ENCODE measurements around the gene TTLL8. TPM values are rescaled to one million over a fixed set of nuclear protein-coding genes. Genes with fewer than 3 reads are reported as not detected.

Gene TTLL8
- total RNA-seq, 1 experiment from 2014 or later = not detected

DNA sequence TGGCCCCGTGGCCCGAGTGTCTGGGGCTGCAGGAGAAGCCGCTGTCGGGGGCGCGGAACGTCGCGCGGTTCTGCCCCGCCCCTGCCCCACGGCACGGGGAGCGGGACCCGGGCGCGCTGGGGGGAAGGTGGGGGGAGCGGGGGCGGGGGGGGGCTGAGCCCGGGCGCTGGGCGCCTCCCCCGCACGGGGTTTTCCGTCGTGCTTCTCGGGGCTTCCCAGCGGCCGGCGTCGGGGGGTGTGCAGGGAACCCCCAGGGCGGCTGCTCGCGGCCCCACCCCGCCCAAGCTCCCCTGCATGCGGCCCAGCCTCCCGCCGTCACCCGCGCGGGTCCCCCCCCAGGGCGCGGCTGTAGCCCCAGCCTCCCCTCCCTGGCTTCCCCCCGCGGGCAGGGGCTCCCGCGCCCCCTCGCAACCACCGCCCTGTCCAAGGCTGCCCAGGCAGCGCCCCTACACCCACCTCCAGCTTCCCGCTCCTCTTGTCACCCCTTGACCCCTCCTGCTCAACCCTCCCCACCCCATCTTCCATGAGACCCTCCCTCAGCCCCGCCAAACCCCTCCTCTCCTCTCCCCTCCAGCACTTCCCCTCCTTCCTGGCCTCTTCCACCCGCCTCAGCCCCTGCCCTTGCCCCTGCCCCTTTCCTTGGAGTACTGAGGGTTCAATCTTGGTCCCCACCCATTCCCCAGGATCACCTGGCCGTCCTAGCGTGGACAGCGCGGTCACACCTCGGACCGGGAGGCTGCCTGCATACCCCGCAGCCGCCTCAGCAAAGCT is 47.2 kb downstream of the TTLL8 start:
- TF ChIP-seq, protein P1, sequence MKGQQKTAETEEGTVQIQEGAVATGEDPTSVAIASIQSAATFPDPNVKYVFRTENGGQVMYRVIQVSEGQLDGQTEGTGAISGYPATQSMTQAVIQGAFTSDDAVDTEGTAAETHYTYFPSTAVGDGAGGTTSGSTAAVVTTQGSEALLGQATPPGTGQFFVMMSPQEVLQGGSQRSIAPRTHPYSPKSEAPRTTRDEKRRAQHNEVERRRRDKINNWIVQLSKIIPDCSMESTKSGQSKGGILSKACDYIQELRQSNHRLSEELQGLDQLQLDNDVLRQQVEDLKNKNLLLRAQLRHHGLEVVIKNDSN (CRISPR knock-in tag; IDR thresholded peaks at IDR 0.05) = no peak
- no peak for TF ChIP-seq ZNF138 (CRISPR knock-in tag; conservative IDR thresholded peaks at IDR 0.05)
- TF ChIP-seq MXD4 (CRISPR knock-in tag; IDR thresholded peaks at IDR 0.05; ENCODE audit: borderline replicate concordance) = no peak
- TF ChIP-seq, protein P2, sequence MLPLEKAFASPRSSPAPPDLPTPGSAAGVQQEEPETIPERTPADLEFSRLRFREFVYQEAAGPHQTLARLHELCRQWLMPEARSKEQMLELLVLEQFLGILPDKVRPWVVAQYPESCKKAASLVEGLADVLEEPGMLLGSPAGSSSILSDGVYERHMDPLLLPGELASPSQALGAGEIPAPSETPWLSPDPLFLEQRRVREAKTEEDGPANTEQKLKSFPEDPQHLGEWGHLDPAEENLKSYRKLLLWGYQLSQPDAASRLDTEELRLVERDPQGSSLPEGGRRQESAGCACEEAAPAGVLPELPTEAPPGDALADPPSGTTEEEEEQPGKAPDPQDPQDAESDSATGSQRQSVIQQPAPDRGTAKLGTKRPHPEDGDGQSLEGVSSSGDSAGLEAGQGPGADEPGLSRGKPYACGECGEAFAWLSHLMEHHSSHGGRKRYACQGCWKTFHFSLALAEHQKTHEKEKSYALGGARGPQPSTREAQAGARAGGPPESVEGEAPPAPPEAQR (CRISPR knock-in tag; IDR thresholded peaks at IDR 0.05) = no peak
- TF ChIP-seq, protein P3, sequence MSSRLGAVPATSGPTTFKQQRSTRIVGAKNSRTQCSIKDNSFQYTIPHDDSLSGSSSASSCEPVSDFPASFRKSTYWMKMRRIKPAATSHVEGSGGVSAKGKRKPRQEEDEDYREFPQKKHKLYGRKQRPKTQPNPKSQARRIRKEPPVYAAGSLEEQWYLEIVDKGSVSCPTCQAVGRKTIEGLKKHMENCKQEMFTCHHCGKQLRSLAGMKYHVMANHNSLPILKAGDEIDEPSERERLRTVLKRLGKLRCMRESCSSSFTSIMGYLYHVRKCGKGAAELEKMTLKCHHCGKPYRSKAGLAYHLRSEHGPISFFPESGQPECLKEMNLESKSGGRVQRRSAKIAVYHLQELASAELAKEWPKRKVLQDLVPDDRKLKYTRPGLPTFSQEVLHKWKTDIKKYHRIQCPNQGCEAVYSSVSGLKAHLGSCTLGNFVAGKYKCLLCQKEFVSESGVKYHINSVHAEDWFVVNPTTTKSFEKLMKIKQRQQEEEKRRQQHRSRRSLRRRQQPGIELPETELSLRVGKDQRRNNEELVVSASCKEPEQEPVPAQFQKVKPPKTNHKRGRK (CRISPR knock-in tag; IDR thresholded peaks at IDR 0.05; ENCODE audit: borderline replicate concordance) = no peak
- no peak for TF ChIP-seq RELA (CRISPR knock-in tag; IDR thresholded peaks at IDR 0.05; ENCODE audit: borderline replicate concordance)
- TF ChIP-seq, protein P4, sequence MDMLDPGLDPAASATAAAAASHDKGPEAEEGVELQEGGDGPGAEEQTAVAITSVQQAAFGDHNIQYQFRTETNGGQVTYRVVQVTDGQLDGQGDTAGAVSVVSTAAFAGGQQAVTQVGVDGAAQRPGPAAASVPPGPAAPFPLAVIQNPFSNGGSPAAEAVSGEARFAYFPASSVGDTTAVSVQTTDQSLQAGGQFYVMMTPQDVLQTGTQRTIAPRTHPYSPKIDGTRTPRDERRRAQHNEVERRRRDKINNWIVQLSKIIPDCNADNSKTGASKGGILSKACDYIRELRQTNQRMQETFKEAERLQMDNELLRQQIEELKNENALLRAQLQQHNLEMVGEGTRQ (CRISPR knock-in tag; IDR thresholded peaks at IDR 0.05) = no peak
- TF ChIP-seq, protein P5, sequence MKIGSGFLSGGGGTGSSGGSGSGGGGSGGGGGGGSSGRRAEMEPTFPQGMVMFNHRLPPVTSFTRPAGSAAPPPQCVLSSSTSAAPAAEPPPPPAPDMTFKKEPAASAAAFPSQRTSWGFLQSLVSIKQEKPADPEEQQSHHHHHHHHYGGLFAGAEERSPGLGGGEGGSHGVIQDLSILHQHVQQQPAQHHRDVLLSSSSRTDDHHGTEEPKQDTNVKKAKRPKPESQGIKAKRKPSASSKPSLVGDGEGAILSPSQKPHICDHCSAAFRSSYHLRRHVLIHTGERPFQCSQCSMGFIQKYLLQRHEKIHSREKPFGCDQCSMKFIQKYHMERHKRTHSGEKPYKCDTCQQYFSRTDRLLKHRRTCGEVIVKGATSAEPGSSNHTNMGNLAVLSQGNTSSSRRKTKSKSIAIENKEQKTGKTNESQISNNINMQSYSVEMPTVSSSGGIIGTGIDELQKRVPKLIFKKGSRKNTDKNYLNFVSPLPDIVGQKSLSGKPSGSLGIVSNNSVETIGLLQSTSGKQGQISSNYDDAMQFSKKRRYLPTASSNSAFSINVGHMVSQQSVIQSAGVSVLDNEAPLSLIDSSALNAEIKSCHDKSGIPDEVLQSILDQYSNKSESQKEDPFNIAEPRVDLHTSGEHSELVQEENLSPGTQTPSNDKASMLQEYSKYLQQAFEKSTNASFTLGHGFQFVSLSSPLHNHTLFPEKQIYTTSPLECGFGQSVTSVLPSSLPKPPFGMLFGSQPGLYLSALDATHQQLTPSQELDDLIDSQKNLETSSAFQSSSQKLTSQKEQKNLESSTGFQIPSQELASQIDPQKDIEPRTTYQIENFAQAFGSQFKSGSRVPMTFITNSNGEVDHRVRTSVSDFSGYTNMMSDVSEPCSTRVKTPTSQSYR (CRISPR knock-in tag; IDR thresholded peaks at IDR 0.05) = no peak
- TF ChIP-seq TCF7 (CRISPR knock-in tag; IDR thresholded peaks at IDR 0.05; ENCODE audit: low read depth) = no peak
- no peak for TF ChIP-seq PRRX2 (CRISPR knock-in tag; IDR thresholded peaks at IDR 0.05)
- no peak for TF ChIP-seq CREB1 (CRISPR knock-in tag; IDR thresholded peaks at IDR 0.05)
- TF ChIP-seq ETV6 (CRISPR knock-in tag; IDR thresholded peaks at IDR 0.05) = no peak
- ChIA-PET CTCF (interaction anchor here (0.8 to 4.1 kb wide), 3 partner anchors 16 to 19 kb away, joined by 3 to 25 read pairs (median 15); no protein-coding TSS in a partner anchor), POLR2A (no interaction called here)
- DNase-seq (ENCODE audit: low spot score) (no peak), ATAC-seq (no peak)
- Mint-ChIP-seq H3K9me3 (no peaks in the 10 kb centered on the region), H3K4me3 (peak overlapping the region; percentile 65), H3K36me3 (no peaks in the 10 kb centered on the region), H3K27me3 (ENCODE audit: low read depth) (peaks cover 44% of the 10 kb centered on the region), H3K4me1 (peaks cover 16% of the 10 kb centered on the region), H3K27ac (no peak overlapping the region)

DNA sequence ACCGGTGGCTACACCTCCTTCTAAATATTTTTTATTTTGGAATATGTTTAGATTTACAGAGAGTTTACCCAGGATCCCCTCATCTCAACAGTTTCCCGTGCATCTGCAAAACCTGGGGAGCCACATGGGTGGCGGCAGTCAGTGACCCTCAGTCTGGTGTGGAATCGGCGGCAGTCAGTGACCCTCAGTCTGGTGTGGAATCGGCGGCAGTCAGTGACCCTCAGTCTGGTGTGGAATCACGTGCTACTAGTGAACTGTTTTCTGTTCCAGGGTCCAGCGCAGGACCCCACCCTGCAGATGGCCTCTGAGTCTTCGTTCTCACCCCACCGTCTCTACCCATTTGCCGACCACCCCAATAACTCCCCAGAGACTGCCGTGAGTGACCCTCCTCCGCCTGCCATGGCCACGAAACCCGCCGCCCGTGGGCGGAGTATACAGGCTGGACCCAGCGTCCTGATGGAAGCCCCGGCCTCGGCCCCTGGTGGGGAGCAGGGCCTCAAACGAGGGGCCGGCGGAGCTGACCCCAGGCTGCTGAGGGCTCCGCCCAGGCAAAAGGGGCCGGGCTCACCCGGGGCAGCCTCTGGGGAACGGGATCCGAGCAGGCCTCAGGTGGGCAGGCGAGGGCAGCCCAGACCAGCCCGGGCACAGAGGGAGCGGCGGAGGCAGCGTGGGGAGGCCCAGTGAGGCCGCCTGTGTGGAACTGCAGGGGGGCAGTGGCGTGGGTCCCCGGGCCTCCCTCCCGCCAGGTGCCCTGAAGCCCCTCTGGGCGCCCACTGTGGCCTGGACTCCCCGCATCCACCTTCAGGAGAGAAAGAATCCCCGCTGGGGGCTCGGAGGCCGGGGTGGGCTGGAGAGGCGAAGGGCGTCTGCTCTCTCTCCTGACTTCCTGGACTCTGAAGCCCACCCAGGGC is 48.1 kb downstream of the TTLL8 start:
- ChIA-PET POLR2A (no interaction called here), CTCF (interaction anchor here (0.7 to 4.1 kb wide), 4 partner anchors 17 to 20 kb away, joined by 3 to 25 read pairs (median 10); no protein-coding TSS in a partner anchor)
- no peak for ATAC-seq
- Mint-ChIP-seq H3K27me3 (ENCODE audit: low read depth) (peaks cover 38% of the 10 kb centered on the region), H3K9me3 (no peaks in the 10 kb centered on the region), H3K4me3 (no peak overlapping the region), H3K36me3 (no peaks in the 10 kb centered on the region), H3K4me1 (peaks cover 16% of the 10 kb centered on the region), H3K27ac (no peak overlapping the region)
- no peak for TF ChIP-seq ESRRA (CRISPR knock-in tag; IDR thresholded peaks at IDR 0.05; ENCODE audit: borderline replicate concordance)
- TF ChIP-seq, protein P6, sequence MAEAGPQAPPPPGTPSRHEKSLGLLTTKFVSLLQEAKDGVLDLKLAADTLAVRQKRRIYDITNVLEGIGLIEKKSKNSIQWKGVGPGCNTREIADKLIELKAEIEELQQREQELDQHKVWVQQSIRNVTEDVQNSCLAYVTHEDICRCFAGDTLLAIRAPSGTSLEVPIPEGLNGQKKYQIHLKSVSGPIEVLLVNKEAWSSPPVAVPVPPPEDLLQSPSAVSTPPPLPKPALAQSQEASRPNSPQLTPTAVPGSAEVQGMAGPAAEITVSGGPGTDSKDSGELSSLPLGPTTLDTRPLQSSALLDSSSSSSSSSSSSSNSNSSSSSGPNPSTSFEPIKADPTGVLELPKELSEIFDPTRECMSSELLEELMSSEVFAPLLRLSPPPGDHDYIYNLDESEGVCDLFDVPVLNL (CRISPR knock-in tag; IDR thresholded peaks at IDR 0.05; ENCODE audit: borderline replicate concordance, low read depth) = no peak
- TF ChIP-seq, protein P7, sequence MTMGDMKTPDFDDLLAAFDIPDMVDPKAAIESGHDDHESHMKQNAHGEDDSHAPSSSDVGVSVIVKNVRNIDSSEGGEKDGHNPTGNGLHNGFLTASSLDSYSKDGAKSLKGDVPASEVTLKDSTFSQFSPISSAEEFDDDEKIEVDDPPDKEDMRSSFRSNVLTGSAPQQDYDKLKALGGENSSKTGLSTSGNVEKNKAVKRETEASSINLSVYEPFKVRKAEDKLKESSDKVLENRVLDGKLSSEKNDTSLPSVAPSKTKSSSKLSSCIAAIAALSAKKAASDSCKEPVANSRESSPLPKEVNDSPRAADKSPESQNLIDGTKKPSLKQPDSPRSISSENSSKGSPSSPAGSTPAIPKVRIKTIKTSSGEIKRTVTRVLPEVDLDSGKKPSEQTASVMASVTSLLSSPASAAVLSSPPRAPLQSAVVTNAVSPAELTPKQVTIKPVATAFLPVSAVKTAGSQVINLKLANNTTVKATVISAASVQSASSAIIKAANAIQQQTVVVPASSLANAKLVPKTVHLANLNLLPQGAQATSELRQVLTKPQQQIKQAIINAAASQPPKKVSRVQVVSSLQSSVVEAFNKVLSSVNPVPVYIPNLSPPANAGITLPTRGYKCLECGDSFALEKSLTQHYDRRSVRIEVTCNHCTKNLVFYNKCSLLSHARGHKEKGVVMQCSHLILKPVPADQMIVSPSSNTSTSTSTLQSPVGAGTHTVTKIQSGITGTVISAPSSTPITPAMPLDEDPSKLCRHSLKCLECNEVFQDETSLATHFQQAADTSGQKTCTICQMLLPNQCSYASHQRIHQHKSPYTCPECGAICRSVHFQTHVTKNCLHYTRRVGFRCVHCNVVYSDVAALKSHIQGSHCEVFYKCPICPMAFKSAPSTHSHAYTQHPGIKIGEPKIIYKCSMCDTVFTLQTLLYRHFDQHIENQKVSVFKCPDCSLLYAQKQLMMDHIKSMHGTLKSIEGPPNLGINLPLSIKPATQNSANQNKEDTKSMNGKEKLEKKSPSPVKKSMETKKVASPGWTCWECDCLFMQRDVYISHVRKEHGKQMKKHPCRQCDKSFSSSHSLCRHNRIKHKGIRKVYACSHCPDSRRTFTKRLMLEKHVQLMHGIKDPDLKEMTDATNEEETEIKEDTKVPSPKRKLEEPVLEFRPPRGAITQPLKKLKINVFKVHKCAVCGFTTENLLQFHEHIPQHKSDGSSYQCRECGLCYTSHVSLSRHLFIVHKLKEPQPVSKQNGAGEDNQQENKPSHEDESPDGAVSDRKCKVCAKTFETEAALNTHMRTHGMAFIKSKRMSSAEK (CRISPR knock-in tag; IDR thresholded peaks at IDR 0.05; ENCODE audit: borderline replicate concordance) = no peak
- DNase-seq (ENCODE audit: low spot score) = no peak

Measured in WTC11 (cell line).